Esophagus muscularis mucosa (tissue), 3 donors: Measurements from ENCODE around the gene THNSL1.

ENCODE experiments used
- EP300 ChIP-seq: sonication (generic); formaldehyde crosslinking; IDR thresholded peaks from one replicate; pipeline ENCODE4 v1.6.1; 2017; ENCODE audit warnings: antibody characterized with exemption
- TF ChIP-seq, protein P1 (sequence below), 3 experiments: fragments of 200-600 bp in 2 of 3; fragments of 450-650 bp in 1 of 3; sonication (generic) in 2 of 3; IDR thresholded peaks; one replicate each; pipeline ENCODE4 v1.5.1; 2017 to 2019; ENCODE audit warnings: antibody characterized with exemption in 3 of 3, mild to moderate bottlenecking in 2 of 3, moderate library complexity in 1 of 3

DNA sequence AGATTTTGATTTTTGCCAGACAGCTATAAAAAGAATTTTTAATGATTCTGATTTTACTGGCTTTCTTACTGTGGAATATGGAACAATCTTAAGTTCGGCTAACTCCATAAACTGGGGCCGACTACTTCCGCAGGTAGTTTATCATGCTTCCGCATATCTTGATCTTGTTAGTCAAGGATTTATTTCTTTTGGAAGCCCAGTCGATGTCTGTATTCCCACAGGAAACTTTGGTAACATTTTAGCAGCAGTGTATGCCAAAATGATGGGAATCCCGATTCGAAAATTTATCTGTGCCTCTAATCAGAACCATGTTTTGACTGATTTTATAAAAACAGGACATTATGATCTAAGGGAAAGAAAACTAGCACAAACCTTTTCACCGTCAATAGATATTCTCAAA lies 8.1 kb downstream of the THNSL1 start:
- TF ChIP-seq, protein P1, sequence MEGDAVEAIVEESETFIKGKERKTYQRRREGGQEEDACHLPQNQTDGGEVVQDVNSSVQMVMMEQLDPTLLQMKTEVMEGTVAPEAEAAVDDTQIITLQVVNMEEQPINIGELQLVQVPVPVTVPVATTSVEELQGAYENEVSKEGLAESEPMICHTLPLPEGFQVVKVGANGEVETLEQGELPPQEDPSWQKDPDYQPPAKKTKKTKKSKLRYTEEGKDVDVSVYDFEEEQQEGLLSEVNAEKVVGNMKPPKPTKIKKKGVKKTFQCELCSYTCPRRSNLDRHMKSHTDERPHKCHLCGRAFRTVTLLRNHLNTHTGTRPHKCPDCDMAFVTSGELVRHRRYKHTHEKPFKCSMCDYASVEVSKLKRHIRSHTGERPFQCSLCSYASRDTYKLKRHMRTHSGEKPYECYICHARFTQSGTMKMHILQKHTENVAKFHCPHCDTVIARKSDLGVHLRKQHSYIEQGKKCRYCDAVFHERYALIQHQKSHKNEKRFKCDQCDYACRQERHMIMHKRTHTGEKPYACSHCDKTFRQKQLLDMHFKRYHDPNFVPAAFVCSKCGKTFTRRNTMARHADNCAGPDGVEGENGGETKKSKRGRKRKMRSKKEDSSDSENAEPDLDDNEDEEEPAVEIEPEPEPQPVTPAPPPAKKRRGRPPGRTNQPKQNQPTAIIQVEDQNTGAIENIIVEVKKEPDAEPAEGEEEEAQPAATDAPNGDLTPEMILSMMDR (IDR thresholded peaks at IDR 0.05): no peak
- TF ChIP-seq EP300: no peak
